NCI-H748 treated with DMSO at 0.1 percent for 48 hours (cell line): ENCODE results near the gene NKD1.

Source experiments
- DNase-seq: peaks from one replicate; lab custom pipeline; 2025; lab: John Stamatoyannopoulos, UW

Gene NKD1

GRCh38 chr16:50646345-50646744 lies 98.1 kb downstream of the NKD1 start:
- DNase-seq, result no peak

GRCh38 chr16:50651835-50652438 lies 103.7 kb downstream of the NKD1 start:
- DNase-seq, result no peak

GRCh38 chr16:50652836-50653425 lies 104.7 kb downstream of the NKD1 start:
- DNase-seq, result no peak

- DNase-seq, result no peak
Observed at GRCh38 chr16:50653633-50654519, 105.7 kb downstream of the NKD1 start.

- DNase-seq, result no peak
Observed at GRCh38 chr16:50655558-50656055, 107.4 kb downstream of the NKD1 start.

GRCh38 chr16:50657241-50657640 lies 109.0 kb downstream of the NKD1 start:
- DNase-seq, result no peak

- DNase-seq, result no peak
Observed at GRCh38 chr16:50659806-50660205, 111.6 kb downstream of the NKD1 start.

GRCh38 chr16:50662306-50662940 lies 114.2 kb downstream of the NKD1 start:
- DNase-seq, result no peak

- DNase-seq, result no peak
Observed at GRCh38 chr16:50664270-50664669, 116.1 kb downstream of the NKD1 start.

- DNase-seq, result peak; percentile 4
Observed at GRCh38 chr16:50665128-50665878, 117.1 kb downstream of the NKD1 start.

- no peak for DNase-seq
Observed at GRCh38 chr16:50666658-50667496, 118.7 kb downstream of the NKD1 start.

GRCh38 chr16:50667497-50668367 lies 119.5 kb downstream of the NKD1 start:
- DNase-seq, result no peak

- DNase-seq, result no peak
Observed at GRCh38 chr16:50668368-50669008, 120.3 kb downstream of the NKD1 start.

- no peak for DNase-seq
Observed at GRCh38 chr16:50669741-50670140, 121.5 kb downstream of the NKD1 start.

- no peak for DNase-seq
Observed at GRCh38 chr16:50670476-50670875, 122.3 kb downstream of the NKD1 start.

- no peak for DNase-seq
Observed at GRCh38 chr16:50671644-50672260, 123.6 kb downstream of the NKD1 start.

- DNase-seq, result no peak
Observed at GRCh38 chr16:50673496-50674275, 125.5 kb downstream of the NKD1 start.

GRCh38 chr16:50674831-50675230 lies 126.6 kb downstream of the NKD1 start:
- DNase-seq, result no peak
